ENCODE results near the gene GRIPAP1.
A peak's percentile ranks its signal among the peaks of the same experiment; 100 is the strongest.

GRIPAP1 gene

DNA sequence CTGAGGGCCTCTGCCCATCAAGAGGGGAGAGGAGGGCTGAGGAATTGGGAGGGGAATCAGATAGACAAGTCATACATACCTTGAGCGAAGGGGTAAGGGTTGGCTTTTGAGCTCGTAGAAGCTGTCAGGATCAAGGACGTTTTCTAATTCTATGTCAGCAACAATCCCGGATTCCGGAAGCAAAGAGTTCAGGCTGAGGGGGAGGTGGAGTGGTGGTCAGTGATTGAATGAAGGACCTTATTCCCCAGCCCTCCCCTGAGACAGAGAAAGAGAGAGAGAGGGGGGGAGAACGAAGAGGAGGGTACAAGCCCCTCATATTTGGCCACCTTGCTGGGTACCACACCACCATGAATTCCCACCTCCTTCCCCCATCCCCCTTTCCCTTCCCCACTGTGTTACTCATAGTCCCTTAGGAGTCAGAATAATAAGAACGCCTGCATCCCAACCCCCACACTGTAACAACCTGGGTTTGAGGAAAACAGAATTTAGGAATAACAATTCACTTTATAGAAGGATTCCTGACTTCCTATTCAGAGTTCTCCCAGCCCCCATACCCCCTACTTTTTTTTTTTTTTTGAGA lies 38.4 kb upstream of the GRIPAP1 start:
- Histone ChIP-seq H3K9me3 (no peaks in the 10 kb centered on the region), H3K36me3 (no peaks in the 10 kb centered on the region; the same call in 1 of the 2 replicates), H3K27me3 (no peaks in the 10 kb centered on the region), H3K4me3 (ENCODE audit: low read depth, low read length) (peak overlapping the region; percentile 16; the same call in 1 of the 2 replicates), H3K4me1 (peaks cover 4% of the 10 kb centered on the region)
- DNase-seq: no peak
- TF ChIP-seq, protein P1, sequence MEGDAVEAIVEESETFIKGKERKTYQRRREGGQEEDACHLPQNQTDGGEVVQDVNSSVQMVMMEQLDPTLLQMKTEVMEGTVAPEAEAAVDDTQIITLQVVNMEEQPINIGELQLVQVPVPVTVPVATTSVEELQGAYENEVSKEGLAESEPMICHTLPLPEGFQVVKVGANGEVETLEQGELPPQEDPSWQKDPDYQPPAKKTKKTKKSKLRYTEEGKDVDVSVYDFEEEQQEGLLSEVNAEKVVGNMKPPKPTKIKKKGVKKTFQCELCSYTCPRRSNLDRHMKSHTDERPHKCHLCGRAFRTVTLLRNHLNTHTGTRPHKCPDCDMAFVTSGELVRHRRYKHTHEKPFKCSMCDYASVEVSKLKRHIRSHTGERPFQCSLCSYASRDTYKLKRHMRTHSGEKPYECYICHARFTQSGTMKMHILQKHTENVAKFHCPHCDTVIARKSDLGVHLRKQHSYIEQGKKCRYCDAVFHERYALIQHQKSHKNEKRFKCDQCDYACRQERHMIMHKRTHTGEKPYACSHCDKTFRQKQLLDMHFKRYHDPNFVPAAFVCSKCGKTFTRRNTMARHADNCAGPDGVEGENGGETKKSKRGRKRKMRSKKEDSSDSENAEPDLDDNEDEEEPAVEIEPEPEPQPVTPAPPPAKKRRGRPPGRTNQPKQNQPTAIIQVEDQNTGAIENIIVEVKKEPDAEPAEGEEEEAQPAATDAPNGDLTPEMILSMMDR (IDR thresholded peaks at IDR 0.05; ENCODE audit: low read depth, low read length): no peak

- Histone ChIP-seq H3K9me3 (no peaks in the 10 kb centered on the region), H3K4me1 (peaks cover 4% of the 10 kb centered on the region), H3K27me3 (no peaks in the 10 kb centered on the region), H3K4me3 (ENCODE audit: low read depth, low read length) (peak overlapping the region; percentile 16; the same call in 1 of the 2 replicates), H3K36me3 (no peaks in the 10 kb centered on the region; the same call in 1 of the 2 replicates)
- DNase-seq: peak; percentile 80
- TF ChIP-seq, protein P1 (IDR thresholded peaks at IDR 0.05; ENCODE audit: low read depth, low read length): peak; percentile 14; the same call in 1 of the 2 replicates
Observed at GRCh38 chrX:49039598-49040375, 37.7 kb upstream of the GRIPAP1 start.

DNA sequence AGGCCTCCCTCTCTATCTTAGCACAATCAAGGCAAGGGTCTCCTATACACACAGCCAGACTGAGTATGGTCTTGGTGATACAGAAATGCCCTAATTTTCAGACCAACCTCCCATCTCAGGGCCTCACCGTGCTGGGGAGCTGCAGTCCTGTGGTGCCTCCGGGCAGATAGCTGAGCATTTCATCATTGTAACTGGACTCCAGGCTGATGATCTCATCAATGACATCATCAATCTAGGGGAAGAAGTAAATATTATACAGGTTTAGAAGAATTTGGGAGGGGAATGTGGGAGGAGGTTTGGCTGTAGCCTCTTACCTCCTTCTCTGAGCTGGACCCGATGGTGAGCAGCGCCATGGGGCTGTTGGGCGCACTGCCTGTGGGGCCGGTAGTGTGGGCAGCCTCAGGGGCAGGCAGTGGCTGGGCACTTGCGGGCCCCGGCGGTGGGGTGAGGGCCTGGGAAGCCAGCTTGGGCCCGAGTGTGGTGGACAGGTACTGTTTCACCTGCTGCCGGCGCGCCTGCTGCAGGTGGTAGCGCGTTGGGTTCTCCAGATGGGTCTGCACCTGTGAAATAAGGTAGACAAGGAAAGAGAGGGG lies 35.9 kb upstream of the GRIPAP1 start:
- DNase-seq: no peak
- no peaks in the 10 kb centered on the region for H3K27me3 ChIP-seq
- TF ChIP-seq, protein P1 (IDR thresholded peaks at IDR 0.05; ENCODE audit: low read depth, low read length): no peak
- peaks cover 4% of the 10 kb centered on the region for H3K4me1 ChIP-seq
- H3K4me3 ChIP-seq (ENCODE audit: low read depth, low read length): no peak overlapping the region
- H3K9me3 ChIP-seq: no peaks in the 10 kb centered on the region
- no peaks in the 10 kb centered on the region; the same call in 1 of the 2 replicates for H3K36me3 ChIP-seq

GRCh38 chrX:49030283-49030682 lies 28.2 kb upstream of the GRIPAP1 start:
- no peaks in the 10 kb centered on the region; the same call in 1 of the 2 replicates for H3K36me3 ChIP-seq
- DNase-seq: no peak
- no peak overlapping the region for H3K4me3 ChIP-seq (ENCODE audit: low read depth, low read length)

DNA sequence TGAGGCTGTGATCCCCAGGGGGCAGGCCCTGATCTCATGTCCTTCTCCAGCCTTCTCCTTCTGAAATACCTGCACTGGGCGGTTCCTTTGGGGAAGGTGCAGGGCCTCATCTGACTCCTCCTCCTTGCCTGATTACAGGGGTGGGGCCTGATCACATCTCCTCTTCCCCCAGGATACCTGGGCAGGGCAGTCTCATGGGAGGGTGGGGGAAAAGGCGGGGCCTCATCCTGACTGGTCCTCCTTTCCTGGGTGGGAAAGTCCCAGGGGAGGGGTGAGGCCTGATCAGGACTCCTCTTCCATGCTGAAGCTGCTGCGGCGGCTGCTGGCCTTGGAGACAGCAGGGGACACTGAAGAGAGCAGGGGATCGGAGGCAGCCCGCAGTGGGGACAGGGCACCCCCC lies 27.8 kb upstream of the GRIPAP1 start:
- H3K4me1 ChIP-seq: no peaks in the 10 kb centered on the region
- TF ChIP-seq, protein P1 (IDR thresholded peaks at IDR 0.05; ENCODE audit: low read depth, low read length): no peak
- no peak overlapping the region for H3K4me3 ChIP-seq (ENCODE audit: low read depth, low read length)
- H3K27me3 ChIP-seq: no peaks in the 10 kb centered on the region
- no peak for DNase-seq
- no peaks in the 10 kb centered on the region for H3K9me3 ChIP-seq
- H3K36me3 ChIP-seq: no peaks in the 10 kb centered on the region; the same call in 1 of the 2 replicates

More at GRCh38 chrX:49030283-49030682, 28.2 kb upstream of the GRIPAP1 start:
- Histone ChIP-seq H3K27me3 (no peaks in the 10 kb centered on the region), H3K4me1 (no peaks in the 10 kb centered on the region), H3K9me3 (no peaks in the 10 kb centered on the region)
- TF ChIP-seq, protein P1 (IDR thresholded peaks at IDR 0.05; ENCODE audit: low read depth, low read length): no peak
